NCI-H774 (cell line): ENCODE results near the gene GLO1.
A peak's percentile ranks its signal among the peaks of the same experiment; 100 is the strongest.
"Not testable (repeated sequence)": the region's sequence is repeated elsewhere in the genome, so short reads cannot be mapped to it uniquely, and the experiment has no call there.

Experiments
- DNase-seq: peaks from one replicate; lab custom pipeline; 2025; lab: John Stamatoyannopoulos, UW

The GLO1 gene

GRCh38 chr6:38705924-38706323 is 3.0 kb upstream of the GLO1 start:
- no peak for DNase-seq

GRCh38 chr6:38703949-38704590 is 1.1 kb upstream of the GLO1 start:
- DNase-seq = no peak

DNA sequence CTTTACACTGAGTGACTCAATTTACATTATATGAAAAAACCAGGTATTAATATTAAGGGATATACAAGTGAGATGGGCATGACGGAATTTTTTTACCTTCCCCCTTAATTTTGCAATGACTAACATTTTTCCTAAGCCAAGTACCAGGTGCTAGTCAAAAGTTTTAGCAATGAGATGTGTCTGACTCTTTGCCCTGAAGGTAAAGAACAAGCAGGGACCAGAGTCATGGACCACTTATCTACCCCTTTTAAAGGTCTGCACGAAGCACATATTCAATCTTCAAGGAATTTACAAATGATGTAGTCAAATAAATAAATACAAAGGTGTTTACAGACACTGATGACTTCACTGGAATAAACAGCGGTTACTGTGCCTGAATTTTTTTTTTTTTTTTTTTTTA is 1.4 kb downstream of the GLO1 start:
- DNase-seq = no peak

GRCh38 chr6:38699702-38700101 is 3.2 kb downstream of the GLO1 start:
- not testable (repeated sequence) for DNase-seq

DNA sequence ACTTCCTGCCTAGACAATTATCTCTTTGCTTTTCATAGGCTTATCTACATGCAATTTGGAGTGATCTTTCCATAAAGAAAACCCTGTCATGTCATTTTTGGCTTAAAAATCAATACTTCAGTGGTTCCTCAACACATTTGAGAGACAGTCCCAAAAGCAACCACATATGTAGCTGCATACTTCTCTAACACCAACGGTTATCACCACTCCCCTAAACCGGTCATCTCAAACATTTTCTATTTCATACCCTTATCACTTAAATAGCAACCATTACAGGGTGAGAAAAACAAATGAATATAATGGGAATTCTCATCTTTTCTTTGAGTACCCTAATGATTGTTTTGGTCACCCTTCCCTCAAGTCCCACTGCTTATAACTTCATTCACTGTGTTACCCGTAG is 5.1 kb downstream of the GLO1 start:
- DNase-seq = no peak

- DNase-seq = no peak
Measured at GRCh38 chr6:38696345-38696744, 6.6 kb downstream of the GLO1 start.

- DNase-seq = no peak
Measured at GRCh38 chr6:38695933-38696332, 7.0 kb downstream of the GLO1 start.

DNA sequence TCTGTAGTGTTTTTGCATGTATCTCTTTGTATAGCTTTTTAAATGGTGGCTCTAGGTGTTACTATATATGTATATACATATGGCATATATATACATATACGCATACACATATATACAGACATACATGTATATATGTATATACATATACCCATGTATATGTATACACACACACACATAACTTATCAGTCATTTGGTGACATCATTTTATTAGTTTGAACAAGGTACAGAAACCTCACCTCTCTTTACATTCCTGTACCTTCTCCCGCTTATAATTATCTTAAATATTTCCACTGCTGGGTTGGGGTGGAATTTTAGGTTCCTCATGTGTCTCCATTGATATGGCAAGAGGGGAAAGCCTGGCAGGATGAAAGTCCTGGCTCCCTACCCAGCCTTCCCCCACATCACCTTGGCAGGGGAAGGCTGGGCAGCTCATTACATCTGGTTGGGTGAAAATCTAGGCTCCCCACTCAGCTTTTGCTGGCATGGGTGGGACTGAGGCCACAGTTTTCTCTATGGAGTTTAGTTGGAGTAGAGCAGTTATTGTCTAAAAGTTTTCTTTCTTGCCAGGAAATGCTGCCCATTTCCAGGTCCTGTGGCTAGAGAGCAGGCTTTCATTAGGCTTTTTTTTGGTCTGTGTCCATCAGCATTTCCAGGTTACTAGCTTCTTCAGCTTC is 7.6 kb downstream of the GLO1 start:
- no peak for DNase-seq

- no peak for DNase-seq
Measured at GRCh38 chr6:38688579-38689087, 14.3 kb downstream of the GLO1 start.

DNA sequence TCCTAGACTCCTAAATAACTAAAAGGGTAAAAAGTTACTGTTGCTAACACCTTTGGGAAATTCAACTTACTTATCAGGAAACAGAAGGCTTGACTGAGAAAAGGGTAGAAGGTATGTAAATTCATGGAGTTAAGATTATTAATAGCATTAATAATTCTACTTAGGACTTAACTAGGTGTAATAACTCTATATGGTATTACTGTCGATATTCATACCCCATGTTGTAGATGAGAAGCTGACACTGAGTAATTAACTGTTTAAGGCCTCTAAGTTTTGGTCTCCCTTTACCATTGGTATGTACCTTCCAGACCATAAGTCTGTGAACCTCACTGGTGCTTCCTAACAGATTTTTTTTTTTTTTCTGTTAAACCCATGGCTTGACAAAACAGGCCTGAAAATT is 15.4 kb downstream of the GLO1 start:
- no peak for DNase-seq

- no peak for DNase-seq
Measured at GRCh38 chr6:38687043-38687353, 15.9 kb downstream of the GLO1 start.

DNA sequence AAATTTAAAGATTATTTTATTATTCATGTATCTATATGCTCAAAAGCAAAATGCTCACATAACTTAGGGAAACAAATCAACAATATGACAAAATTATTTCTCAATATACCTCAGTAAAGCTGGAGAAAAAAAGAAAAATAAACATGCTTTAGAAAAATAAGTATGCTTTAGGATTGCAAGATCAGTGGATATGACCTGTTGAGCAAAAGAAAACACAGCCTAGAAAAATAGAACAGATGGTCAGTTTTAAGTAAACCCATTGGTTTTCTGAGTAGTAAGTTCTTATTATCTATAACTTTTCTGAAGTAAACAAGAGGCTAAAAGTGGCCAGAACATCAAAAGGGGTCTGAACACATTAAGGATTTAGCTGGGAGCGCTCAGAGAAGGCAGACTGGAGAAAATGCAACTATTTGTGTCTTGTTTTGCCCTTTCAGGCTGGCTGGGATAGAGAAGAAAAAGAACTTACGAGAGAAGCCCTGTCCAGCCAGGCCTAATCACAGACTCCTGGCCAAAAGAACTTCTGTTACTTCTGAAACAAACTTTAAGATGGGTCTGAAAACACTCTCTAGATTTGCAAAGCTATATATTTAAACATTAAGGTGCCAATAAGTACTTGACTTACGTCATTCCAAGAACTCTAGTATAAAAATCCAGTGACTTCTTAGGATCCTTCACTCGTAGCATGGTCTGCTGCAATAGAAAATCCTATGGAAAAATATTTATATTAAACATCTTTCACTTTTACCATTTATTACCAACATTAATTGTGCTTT is 16.5 kb downstream of the GLO1 start:
- no peak for DNase-seq

DNA sequence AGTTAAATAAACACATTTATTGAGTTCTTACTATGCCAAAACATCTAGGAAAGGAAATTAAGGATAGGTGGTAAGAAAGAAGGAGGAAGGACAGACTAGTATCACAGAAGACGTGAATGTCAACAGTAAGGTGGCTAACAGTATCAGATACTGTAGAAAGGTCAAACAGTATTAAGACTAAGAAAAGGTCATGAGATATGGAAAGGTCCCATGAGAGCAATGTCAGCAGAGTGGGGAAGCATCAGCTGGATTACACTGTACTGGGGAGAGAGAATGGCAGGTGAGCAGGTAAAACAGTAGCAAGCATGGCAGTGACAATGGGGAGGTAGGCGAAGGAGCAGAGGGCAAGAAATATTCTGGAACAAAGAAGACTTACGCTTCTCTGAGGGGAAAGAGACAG is 18.0 kb downstream of the GLO1 start:
- no peak for DNase-seq

- no peak for DNase-seq
Measured at GRCh38 chr6:38684237-38684636, 18.7 kb downstream of the GLO1 start.

DNA sequence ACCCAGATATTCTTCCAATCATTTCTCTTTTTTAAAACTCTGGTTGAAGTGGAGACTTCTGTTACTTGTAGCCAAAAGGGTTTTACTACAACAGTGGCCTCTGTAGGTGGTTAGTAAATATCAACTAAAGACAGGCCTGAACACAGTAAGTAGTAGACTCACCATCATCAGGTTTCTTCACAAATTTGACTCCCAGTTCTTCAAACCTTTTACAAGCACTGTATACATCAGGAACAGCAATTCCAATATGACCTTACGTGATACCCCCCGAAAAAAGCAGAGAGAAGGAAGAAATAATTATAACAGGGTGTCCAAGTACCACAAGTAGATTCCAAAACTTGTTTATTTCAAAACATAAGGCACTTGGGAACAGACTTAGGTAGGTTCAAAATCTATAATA is 21.1 kb downstream of the GLO1 start:
- no peak for DNase-seq

DNA sequence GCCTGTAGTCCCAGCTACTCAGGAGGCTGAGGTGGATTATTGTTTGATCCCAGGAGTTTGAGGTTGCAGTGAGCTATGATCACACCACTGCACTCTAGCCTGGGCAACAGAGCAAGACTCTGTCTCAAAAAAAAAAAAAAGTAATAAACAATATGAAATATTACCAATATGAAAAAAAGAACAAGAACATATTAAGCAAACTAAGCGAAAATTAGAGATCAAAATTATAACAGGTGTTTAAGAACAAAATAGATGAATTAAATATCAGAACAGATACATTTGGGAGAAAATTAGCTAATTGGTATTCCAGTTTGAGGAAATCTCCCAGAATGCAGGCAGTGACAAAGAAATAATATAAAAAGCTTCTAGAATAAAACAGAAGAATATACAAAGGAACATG is 23.3 kb downstream of the GLO1 start:
- no peak for DNase-seq

DNA sequence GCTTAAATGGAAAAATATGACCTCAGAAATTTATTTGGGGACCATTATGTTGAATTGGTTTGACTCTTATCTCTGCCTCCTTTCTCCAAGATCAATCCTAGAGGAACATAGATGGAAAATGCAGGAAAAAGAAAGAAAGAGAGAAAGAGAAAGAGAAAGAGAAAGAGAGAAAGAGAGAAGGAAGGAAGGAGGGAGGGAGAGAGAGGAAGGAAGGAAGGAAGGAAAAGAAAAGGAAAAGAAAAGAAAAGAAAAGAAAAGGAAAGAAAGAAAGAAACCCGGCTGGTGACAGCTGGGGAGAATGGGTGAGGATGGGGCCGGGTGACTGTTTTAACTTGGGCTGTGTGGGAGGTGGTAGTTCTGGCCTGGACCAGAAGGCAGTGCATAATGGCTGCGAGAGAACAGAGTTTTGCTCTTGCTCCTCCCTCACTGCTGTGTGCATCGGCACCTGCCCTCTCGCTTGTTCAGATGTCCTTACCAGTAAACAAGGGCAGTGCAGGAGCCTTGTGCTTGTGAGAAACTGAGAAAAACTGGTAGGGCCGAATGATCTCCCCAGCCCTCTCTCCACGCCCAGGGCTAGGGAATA is 24.7 kb downstream of the GLO1 start:
- no peak for DNase-seq

DNA sequence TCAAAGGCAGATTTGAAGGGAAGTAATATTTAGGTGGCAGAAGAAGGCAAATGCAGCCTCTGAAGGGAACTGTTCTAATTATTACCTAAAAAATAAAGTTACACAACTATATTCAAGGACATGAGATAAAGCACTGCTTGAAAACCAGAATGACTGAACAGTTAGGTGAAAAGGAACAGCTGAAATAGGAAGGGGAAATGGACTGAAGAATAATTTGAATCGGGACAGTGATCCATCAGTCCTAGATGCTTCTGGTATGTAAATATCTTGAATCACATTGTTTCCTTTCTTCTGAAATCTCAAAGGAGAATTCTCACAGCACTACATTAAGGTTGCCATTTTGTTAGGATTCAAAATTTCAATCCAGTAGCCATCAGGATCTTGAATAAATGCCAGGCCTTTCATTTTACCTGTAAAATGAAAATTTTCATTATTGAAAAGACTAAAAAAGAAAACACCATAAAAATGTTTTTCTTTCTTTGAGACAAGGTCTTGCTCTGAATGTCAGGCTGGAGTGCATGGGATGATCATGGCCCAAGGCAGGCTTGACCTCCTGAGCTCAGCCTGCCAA is 25.9 kb downstream of the GLO1 start:
- DNase-seq = no peak

DNA sequence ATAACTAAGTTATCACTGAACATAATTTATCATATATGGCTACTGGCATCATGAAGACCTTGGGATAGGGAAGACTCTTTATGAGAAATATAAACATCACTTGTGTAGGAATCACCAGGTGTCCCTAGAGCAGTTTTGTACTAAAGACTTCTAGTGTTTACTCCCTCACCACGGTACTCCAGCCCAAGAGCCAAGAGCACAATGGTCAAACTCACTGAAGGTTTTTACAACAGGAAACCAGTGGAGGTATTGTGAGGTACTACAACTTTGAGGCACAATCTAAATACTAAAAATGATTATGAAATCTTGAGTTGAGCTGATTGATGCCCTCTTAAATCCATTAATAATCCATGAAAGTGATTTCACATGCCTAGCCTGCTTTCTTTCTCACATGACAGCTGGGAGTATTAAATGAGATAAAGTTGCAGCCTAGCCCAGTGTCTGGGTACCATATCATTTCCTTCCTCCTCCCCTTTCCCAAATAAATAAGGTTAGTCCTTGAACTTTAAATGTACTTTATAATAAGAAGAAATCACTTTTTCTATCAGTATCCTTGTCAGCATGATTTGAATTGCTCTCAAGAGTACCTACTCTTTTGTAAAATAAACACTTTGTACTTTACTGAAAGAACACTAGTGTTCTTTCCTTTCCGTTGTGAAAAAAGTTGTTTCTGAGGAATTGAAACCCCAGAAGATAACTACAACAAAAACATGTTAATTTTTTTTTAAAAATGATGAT is 26.5 kb downstream of the GLO1 start:
- DNase-seq = no peak

DNA sequence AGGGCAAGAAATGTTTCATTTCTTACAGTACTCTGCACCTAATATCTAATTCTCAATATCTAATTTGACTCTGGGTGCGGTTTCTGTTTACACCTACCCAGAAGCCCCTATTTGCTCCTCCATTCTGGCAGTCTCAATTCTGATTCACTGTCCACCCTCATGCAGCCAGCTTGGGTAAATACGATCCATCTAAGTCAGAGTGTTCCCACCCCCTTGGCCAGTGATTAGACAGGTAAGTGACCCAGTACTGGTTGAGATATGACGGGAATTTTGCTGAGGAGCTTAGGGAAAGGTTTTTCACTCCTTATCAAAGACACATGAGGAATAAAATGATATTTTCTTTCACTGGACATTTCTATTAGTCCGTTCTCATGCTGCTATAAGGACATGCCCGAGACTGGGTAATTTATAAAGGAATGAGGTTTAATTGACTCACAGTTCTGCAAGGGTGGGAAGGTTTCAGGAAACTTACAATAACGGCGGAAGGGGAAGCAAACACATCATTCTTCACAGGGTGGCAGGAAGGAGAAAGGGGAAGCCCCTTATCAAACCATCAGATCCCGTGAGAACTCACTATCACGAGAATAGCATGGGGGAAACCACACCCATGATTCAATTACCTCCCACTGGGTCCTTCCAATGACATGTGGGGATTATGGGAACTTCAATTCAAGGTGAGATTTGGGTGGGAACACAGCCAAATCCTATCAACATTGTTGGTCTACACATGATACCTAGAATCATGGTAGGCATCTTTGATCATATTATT is 29.4 kb downstream of the GLO1 start:
- no peak for DNase-seq

DNA sequence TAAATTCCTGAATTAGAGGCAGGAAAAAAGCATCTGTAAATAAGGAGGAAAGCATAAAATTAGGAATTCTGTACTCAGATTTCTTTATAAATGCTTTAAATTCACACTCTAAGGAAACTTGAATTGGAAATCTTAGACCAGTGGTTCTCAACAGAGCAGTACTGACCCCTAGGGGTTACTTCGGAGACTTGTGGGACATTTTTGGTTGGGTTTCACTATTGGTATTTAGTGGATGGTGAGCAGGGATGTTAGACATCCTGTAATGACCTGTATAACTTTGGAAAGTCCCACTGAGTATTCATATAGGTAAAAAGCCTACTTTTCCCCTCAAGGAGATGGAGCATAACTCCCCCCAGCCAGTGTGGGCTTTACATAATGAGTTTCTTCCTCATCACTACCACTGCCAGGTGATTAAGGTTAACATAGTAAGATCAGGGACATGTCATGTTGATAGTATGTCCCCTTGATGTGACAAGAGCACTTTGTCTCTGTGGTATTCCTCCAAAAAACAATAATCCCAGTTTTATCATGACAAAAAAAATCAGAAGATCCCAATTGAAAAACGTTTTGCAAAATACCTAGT is 31.0 kb downstream of the GLO1 start:
- DNase-seq = peak; percentile 38
